HG03558 (cell line): ENCODE measurements around the gene DNMT1.
"Not testable (repeated sequence)": the region's sequence is repeated elsewhere in the genome, so short reads cannot be mapped to it uniquely, and the experiment has no call there.

ENCODE experiments used
- ATAC-seq: cut with Tn5 transposase; IDR thresholded peaks from one replicate; pipeline ENCODE4 v1.9.1; 2021; ENCODE audit warnings: moderate number of reproducible peaks; ENCODE audit not compliant: unreplicated experiment; ENCODE audit errors: extremely low read depth

DNMT1 gene

GRCh38 chr19:10222201-10222890 lies 27.6 kb upstream of the DNMT1 start:
- no peak for ATAC-seq

GRCh38 chr19:10220695-10221094 lies 25.9 kb upstream of the DNMT1 start:
- no peak for ATAC-seq

GRCh38 chr19:10219678-10220077 lies 24.9 kb upstream of the DNMT1 start:
- ATAC-seq, result no peak

- ATAC-seq, result no peak
Measured at GRCh38 chr19:10217085-10217484, 22.3 kb upstream of the DNMT1 start.

- ATAC-seq, result no peak
Measured at GRCh38 chr19:10214784-10215183, 20.0 kb upstream of the DNMT1 start.

- no peak for ATAC-seq
Measured at GRCh38 chr19:10211691-10212090, 16.9 kb upstream of the DNMT1 start.

GRCh38 chr19:10211061-10211460 lies 16.3 kb upstream of the DNMT1 start:
- no peak for ATAC-seq

GRCh38 chr19:10209315-10209714 lies 14.6 kb upstream of the DNMT1 start:
- no peak for ATAC-seq

GRCh38 chr19:10207026-10207425 lies 12.3 kb upstream of the DNMT1 start:
- ATAC-seq, result no peak

- ATAC-seq, result no peak
Measured at GRCh38 chr19:10206226-10206885, 11.6 kb upstream of the DNMT1 start.

- no peak for ATAC-seq
Measured at GRCh38 chr19:10205636-10206035, 10.9 kb upstream of the DNMT1 start.

GRCh38 chr19:10203686-10204085 lies 8.9 kb upstream of the DNMT1 start:
- ATAC-seq, result no peak

GRCh38 chr19:10201176-10201575 lies 6.4 kb upstream of the DNMT1 start:
- no peak for ATAC-seq

GRCh38 chr19:10200101-10200500 lies 5.3 kb upstream of the DNMT1 start:
- not testable (repeated sequence) for ATAC-seq

- ATAC-seq, result not testable (repeated sequence)
Measured at GRCh38 chr19:10198889-10199644, 4.3 kb upstream of the DNMT1 start.

- no peak for ATAC-seq
Measured at GRCh38 chr19:10195199-10195519, 406 bp upstream of the DNMT1 start.

GRCh38 chr19:10193790-10194499 lies 808 bp downstream of the DNMT1 start:
- ATAC-seq, result no peak

- no peak for ATAC-seq
Measured at GRCh38 chr19:10192922-10193321, 1.8 kb downstream of the DNMT1 start.

- ATAC-seq, result no peak
Measured at GRCh38 chr19:10191347-10191746, 3.4 kb downstream of the DNMT1 start.

- no peak for ATAC-seq
Measured at GRCh38 chr19:10190026-10190425, 4.7 kb downstream of the DNMT1 start.

GRCh38 chr19:10189616-10190015 lies 5.1 kb downstream of the DNMT1 start:
- no peak for ATAC-seq
